Tibial nerve (tissue), 3 donors: ENCODE data around the gene VGLL4.

ENCODE experiments used
- POLR2A ChIP-seq, 2 donors: fragments of 450-650 bp; IDR thresholded peaks; one replicate each; pipeline ENCODE4 v1.6.1; 2017; ENCODE audit warnings: antibody characterized with exemption in 2 of 2, mild to moderate bottlenecking in 2 of 2, moderate library complexity in 2 of 2
- TF ChIP-seq, protein P1 (sequence below), 5 experiments: fragments of 200-600 bp in 3 of 5; fragments of 450-650 bp in 2 of 5; sonication (generic) in 3 of 5; IDR thresholded peaks; one replicate each; pipeline ENCODE4 v1.5.1; 2016 to 2019; ENCODE audit warnings: antibody characterized with exemption in 5 of 5, mild to moderate bottlenecking in 3 of 5, moderate library complexity in 2 of 5

DNA sequence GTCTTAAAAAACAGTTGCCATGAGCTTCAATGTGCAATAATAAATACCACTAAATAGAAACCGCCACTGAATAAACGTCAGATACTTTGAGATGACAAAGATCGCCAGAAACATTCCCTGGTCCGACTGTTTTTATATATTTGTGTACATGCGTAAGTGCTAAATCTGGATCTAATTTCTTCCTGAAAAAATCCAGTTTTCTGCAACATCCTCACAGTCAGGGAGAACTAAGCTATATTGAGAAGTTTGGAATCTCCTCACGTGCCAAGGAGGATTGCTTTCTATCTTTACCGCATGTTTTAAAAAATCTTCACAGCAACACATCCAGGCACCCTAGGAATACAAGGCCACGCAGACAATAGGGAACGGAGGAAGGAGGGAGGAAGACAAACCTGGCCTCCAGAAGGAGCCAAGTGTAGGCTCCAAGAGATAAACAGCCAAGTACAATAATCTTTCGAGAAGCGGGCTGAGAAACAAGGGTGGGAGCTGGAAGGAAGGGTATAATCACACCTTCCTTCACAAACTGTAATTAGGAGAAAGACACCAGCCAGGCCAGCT lies 5.7 kb downstream of the VGLL4 start:
- TF ChIP-seq POLR2A (IDR thresholded peaks at IDR 0.05), result no peak
- TF ChIP-seq, protein P1, sequence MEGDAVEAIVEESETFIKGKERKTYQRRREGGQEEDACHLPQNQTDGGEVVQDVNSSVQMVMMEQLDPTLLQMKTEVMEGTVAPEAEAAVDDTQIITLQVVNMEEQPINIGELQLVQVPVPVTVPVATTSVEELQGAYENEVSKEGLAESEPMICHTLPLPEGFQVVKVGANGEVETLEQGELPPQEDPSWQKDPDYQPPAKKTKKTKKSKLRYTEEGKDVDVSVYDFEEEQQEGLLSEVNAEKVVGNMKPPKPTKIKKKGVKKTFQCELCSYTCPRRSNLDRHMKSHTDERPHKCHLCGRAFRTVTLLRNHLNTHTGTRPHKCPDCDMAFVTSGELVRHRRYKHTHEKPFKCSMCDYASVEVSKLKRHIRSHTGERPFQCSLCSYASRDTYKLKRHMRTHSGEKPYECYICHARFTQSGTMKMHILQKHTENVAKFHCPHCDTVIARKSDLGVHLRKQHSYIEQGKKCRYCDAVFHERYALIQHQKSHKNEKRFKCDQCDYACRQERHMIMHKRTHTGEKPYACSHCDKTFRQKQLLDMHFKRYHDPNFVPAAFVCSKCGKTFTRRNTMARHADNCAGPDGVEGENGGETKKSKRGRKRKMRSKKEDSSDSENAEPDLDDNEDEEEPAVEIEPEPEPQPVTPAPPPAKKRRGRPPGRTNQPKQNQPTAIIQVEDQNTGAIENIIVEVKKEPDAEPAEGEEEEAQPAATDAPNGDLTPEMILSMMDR (IDR thresholded peaks at IDR 0.05), result no peak
